OCI-LY3 (cell line): ENCODE data around the gene PDE4D.

Experiments used
- H2AFZ ChIP-seq: fragments of 200-600, 300-600 bp; shearing (Covaris generic); 2 replicates; pipeline ENCODE4 v1.6.0; 2014; ENCODE audit warnings: antibody characterized with exemption, low read depth, low read length
- H3K27ac ChIP-seq: fragments of 200-600, 300-600 bp; sonication (generic); 2 replicates; pipeline ENCODE4 v1.5.1; 2014; ENCODE audit warnings: mild to moderate bottlenecking, low read length, moderate library complexity, mixed read lengths
- H3K27me3 ChIP-seq: fragments of 200-600, 300-600 bp; sonication (generic); 2 replicates; pipeline ENCODE4 v1.6.1; 2014; ENCODE audit warnings: low read depth, low read length, mixed read lengths
- H3K36me3 ChIP-seq: fragments of 200-600, 300-600 bp; sonication (generic); replicated peaks from 2 replicates; pipeline ENCODE3; 2014; ENCODE audit warnings: low read depth, low read length, mixed read lengths
- H3K4me1 ChIP-seq: fragments of 300-600, 200-600 bp; sonication (generic); 2 replicates; pipeline ENCODE4 v1.6.1; 2014; ENCODE audit warnings: low read length, mixed read lengths
- H3K4me2 ChIP-seq: fragments of 200-600, 300-600 bp; sonication (generic); 2 replicates; pipeline ENCODE4 v1.6.1; 2014; ENCODE audit warnings: low read length, mixed read lengths
- H3K4me3 ChIP-seq: fragments of 300-600, 200-600 bp; sonication (generic); 2 replicates; pipeline ENCODE4 v1.5.1; 2014; ENCODE audit warnings: antibody characterized with exemption, mild to moderate bottlenecking, low read length, moderate library complexity
- H3K79me2 ChIP-seq: fragments of 300-600, 200-600 bp; shearing (Covaris generic); 2 replicates; pipeline ENCODE4 v1.6.1; 2014; ENCODE audit warnings: mild to moderate bottlenecking, low read length, mixed read lengths
- H3K9ac ChIP-seq: fragments of 300-600, 200-600 bp; shearing (Covaris generic); 2 replicates; pipeline ENCODE4 v1.6.0; 2014; ENCODE audit warnings: mild to moderate bottlenecking, low read length, moderate library complexity
- H3K9me3 ChIP-seq: fragments of 200-600, 300-600 bp; shearing (Covaris generic); 2 replicates; pipeline ENCODE4 v1.6.1; 2014; ENCODE audit warnings: low read length, mixed read lengths; ENCODE audit not compliant: insufficient read depth
- H4K20me1 ChIP-seq: fragments of 200-600, 300-600 bp; sonication (generic); 2 replicates; pipeline ENCODE4 v1.6.1; 2016; ENCODE audit warnings: low read length, mixed read lengths; ENCODE audit not compliant: insufficient read depth
- CTCF ChIP-seq: fragments of 200-600, 300-600 bp; sonication (generic); IDR thresholded peaks from 2 replicates; pipeline ENCODE4 v1.5.1; 2014; ENCODE audit warnings: antibody characterized with exemption, low read length, low read depth
- EZH2phosphoT487 ChIP-seq: fragments of 200-600 bp; shearing (Covaris generic); IDR thresholded peaks from 2 replicates; pipeline ENCODE4 v1.6.1; 2018; ENCODE audit warnings: antibody characterized with exemption, mixed run types, low read depth

Gene PDE4D

GRCh38 chr5:59769041-59769360 is 124.5 kb downstream of the PDE4D start:
- TF ChIP-seq EZH2phosphoT487 (no peak), CTCF (no peak)
- no peak overlapping the region for H2AFZ ChIP-seq
- no peaks in the 10 kb centered on the region for H4K20me1 ChIP-seq
- H3K36me3 ChIP-seq: no peaks in the 10 kb centered on the region
- no peak overlapping the region for H3K4me3 ChIP-seq
- H3K4me2 ChIP-seq: no peak overlapping the region
- H3K4me1 ChIP-seq: no peaks in the 10 kb centered on the region
- no peaks in the 10 kb centered on the region for H3K79me2 ChIP-seq
- H3K9me3 ChIP-seq: no peaks in the 10 kb centered on the region
- no peak overlapping the region for H3K9ac ChIP-seq
- H3K27me3 ChIP-seq: no peaks in the 10 kb centered on the region; the same call in 1 of the 2 replicates
- no peak overlapping the region for H3K27ac ChIP-seq

- H3K27ac ChIP-seq: no peak overlapping the region
- no peaks in the 10 kb centered on the region for H3K9me3 ChIP-seq
- H3K36me3 ChIP-seq: no peaks in the 10 kb centered on the region
- H3K9ac ChIP-seq: no peak overlapping the region
- TF ChIP-seq EZH2phosphoT487: no peak
- TF ChIP-seq CTCF: no peak
- no peaks in the 10 kb centered on the region for H3K79me2 ChIP-seq
- no peaks in the 10 kb centered on the region; the same call in 1 of the 2 replicates for H3K27me3 ChIP-seq
- no peak overlapping the region for H3K4me3 ChIP-seq
- H3K4me1 ChIP-seq: no peaks in the 10 kb centered on the region
- no peak overlapping the region for H2AFZ ChIP-seq
- H4K20me1 ChIP-seq: no peaks in the 10 kb centered on the region
- H3K4me2 ChIP-seq: no peak overlapping the region
Measured at GRCh38 chr5:59768152-59769040, 125.1 kb downstream of the PDE4D start.

- no peaks in the 10 kb centered on the region for H3K79me2 ChIP-seq
- no peak overlapping the region for H2AFZ ChIP-seq
- no peaks in the 10 kb centered on the region for H3K36me3 ChIP-seq
- no peaks in the 10 kb centered on the region for H4K20me1 ChIP-seq
- H3K27me3 ChIP-seq: no peaks in the 10 kb centered on the region; the same call in 1 of the 2 replicates
- H3K27ac ChIP-seq: no peak overlapping the region
- H3K9me3 ChIP-seq: no peaks in the 10 kb centered on the region
- no peaks in the 10 kb centered on the region for H3K4me1 ChIP-seq
- no peak overlapping the region for H3K4me3 ChIP-seq
- no peak overlapping the region for H3K9ac ChIP-seq
- TF ChIP-seq EZH2phosphoT487: no peak
- no peak for TF ChIP-seq CTCF
- H3K4me2 ChIP-seq: no peak overlapping the region
Measured at GRCh38 chr5:59767681-59768151, 125.8 kb downstream of the PDE4D start.

GRCh38 chr5:59767211-59767605 is 126.3 kb downstream of the PDE4D start:
- Histone ChIP-seq H3K27me3 (no peaks in the 10 kb centered on the region; the same call in 1 of the 2 replicates), H3K4me1 (no peaks in the 10 kb centered on the region), H3K4me2 (no peak overlapping the region)

More at GRCh38 chr5:59767211-59767605, 126.3 kb downstream of the PDE4D start:
- no peak overlapping the region for H2AFZ ChIP-seq
- H3K36me3 ChIP-seq: no peaks in the 10 kb centered on the region
- no peaks in the 10 kb centered on the region for H3K9me3 ChIP-seq
- H3K4me3 ChIP-seq: no peak overlapping the region
- no peaks in the 10 kb centered on the region for H3K79me2 ChIP-seq
- TF ChIP-seq EZH2phosphoT487 (no peak), CTCF (no peak)
- H4K20me1 ChIP-seq: no peaks in the 10 kb centered on the region
- H3K27ac ChIP-seq: no peak overlapping the region
- H3K9ac ChIP-seq: no peak overlapping the region
